HG03175 (cell line): ENCODE measurements around the gene PPP1R18.
"Not testable (repeated sequence)": the region's sequence is repeated elsewhere in the genome, so short reads cannot be mapped to it uniquely, and the experiment has no call there.

ENCODE experiments used
- ATAC-seq: cut with Tn5 transposase; IDR thresholded peaks from one replicate; pipeline ENCODE4 v1.9.1; 2021; ENCODE audit warnings: mild to moderate bottlenecking, moderate library complexity; ENCODE audit not compliant: unreplicated experiment

PPP1R18 gene

GRCh38 chr6:30670760-30671527, 15.5 kb downstream of the PPP1R18 start:
- no peak for ATAC-seq

- ATAC-seq: not testable (repeated sequence)
Observed at GRCh38 chr6:30666300-30666699, 20.1 kb downstream of the PPP1R18 start.

- ATAC-seq: no peak
Observed at GRCh38 chr6:30664994-30665767, 21.3 kb downstream of the PPP1R18 start.

- ATAC-seq: not testable (repeated sequence)
Observed at GRCh38 chr6:30657922-30658321, 28.5 kb downstream of the PPP1R18 start.

- ATAC-seq: no peak
Observed at GRCh38 chr6:30657454-30657853, 29.0 kb downstream of the PPP1R18 start.

- no peak for ATAC-seq
Observed at GRCh38 chr6:30656513-30656912, 29.9 kb downstream of the PPP1R18 start.

- ATAC-seq: no peak
Observed at GRCh38 chr6:30655743-30656094, 30.7 kb downstream of the PPP1R18 start.

- ATAC-seq: no peak
Observed at GRCh38 chr6:30654798-30655742, 31.4 kb downstream of the PPP1R18 start.

- ATAC-seq: no peak
Observed at GRCh38 chr6:30651143-30651542, 35.3 kb downstream of the PPP1R18 start.

GRCh38 chr6:30647242-30648116, 39.0 kb downstream of the PPP1R18 start:
- ATAC-seq: peak; percentile 61

GRCh38 chr6:30646450-30647241, 39.8 kb downstream of the PPP1R18 start, which contains the start of gene C6orf136:
TSS of gene C6orf136 (plus strand) at chr6:30647133. CDS start at chr6:30647232, 99 bp downstream.
- ATAC-seq: peak; percentile 59

- ATAC-seq: no peak
Observed at GRCh38 chr6:30645989-30646388, 40.5 kb downstream of the PPP1R18 start.

GRCh38 chr6:30644769-30645168, 41.7 kb downstream of the PPP1R18 start:
- ATAC-seq: no peak

- ATAC-seq: no peak
Observed at GRCh38 chr6:30643656-30644055, 42.8 kb downstream of the PPP1R18 start.

- no peak for ATAC-seq
Observed at GRCh38 chr6:30641048-30641447, 45.4 kb downstream of the PPP1R18 start.

- no peak for ATAC-seq
Observed at GRCh38 chr6:30640481-30640880, 46.0 kb downstream of the PPP1R18 start.

GRCh38 chr6:30635834-30636233, 50.6 kb downstream of the PPP1R18 start:
- no peak for ATAC-seq

- ATAC-seq: peak; percentile 80
Observed at GRCh38 chr6:30626484-30627366, 59.7 kb downstream of the PPP1R18 start, which contains the start of gene ATAT1. TSS of gene ATAT1 (plus strand) at chr6:30626874.
